ENCODE results near the gene DGCR2. TPM values are rescaled to one million over a fixed set of nuclear protein-coding genes. Genes with fewer than 3 reads are reported as not detected.
A peak's percentile ranks its signal among the peaks of the same experiment; 100 is the strongest.
"Not testable (repeated sequence)": the region's sequence is repeated elsewhere in the genome, so short reads cannot be mapped to it uniquely, and the experiment has no call there.

DGCR2 gene
- total and polyA plus RNA-seq, 10 donors = 9.5 to 60.7 (median 49.3) TPM

DNA sequence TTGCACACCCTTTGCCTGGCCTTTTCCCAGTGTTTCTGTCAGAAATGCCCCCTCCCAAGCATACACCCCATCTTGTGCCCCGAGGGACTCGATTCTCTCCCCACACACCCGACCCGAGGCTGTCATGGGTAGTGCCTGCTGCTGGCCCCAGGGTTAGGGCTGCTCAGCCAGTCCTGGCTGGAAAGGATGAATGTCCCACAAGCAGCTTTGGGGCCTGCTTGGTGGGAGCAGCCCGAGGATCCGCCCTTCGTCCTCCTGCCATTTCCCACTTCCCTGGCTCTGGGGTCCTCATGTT lies 131.1 kb downstream of the DGCR2 start:
- DNase-seq = no peak
- H3K4me3 ChIP-seq = no peak overlapping the region
- no peak overlapping the region for H3K27ac ChIP-seq
- intact Hi-C loops (cut with DNase I; ENCODE audit: low total_unique reads) = no loop called here
- TF ChIP-seq POLR2AphosphoS5 (IDR thresholded peaks at IDR 0.05) = no peak
- TF ChIP-seq POLR2A (IDR thresholded peaks at IDR 0.05) = no peak
- TF ChIP-seq CTCF (IDR thresholded peaks at IDR 0.05 in 8 of 11, conservative IDR thresholded peaks at IDR 0.05 in 3 of 11) = no peak
- peaks cover 0 to 44% (median 0%) of the 10 kb centered on the region in 7 donors for H3K27me3 ChIP-seq (replicated peaks in 1 of 7)
- 89 to 92% (median 90%) methylated on average over 7 of the region's 7 CpGs for WGBS, 5 donors
- no peaks in the 10 kb centered on the region for H3K4me1 ChIP-seq
- H3K36me3 ChIP-seq = no peaks in the 10 kb centered on the region
- no peaks in the 10 kb centered on the region for H3K9me3 ChIP-seq

- H3K4me1 ChIP-seq = no peaks in the 10 kb centered on the region
- no peak for DNase-seq
- no peaks in the 10 kb centered on the region for H3K9me3 ChIP-seq
- H3K27ac ChIP-seq = no peak overlapping the region
- WGBS, 5 donors = 88 to 93% (median 91%) methylated on average over 19 to 23 of the region's 23 CpGs
- H3K4me3 ChIP-seq = no peak overlapping the region
- no peaks in the 10 kb centered on the region for H3K36me3 ChIP-seq
- H3K27me3 ChIP-seq (replicated peaks in 1 of 7) = peaks cover 0 to 43% (median 0%) of the 10 kb centered on the region in 7 donors
- TF ChIP-seq CTCF (IDR thresholded peaks at IDR 0.05 in 8 of 11, conservative IDR thresholded peaks at IDR 0.05 in 3 of 11) = no peak
- TF ChIP-seq POLR2AphosphoS5 (IDR thresholded peaks at IDR 0.05) = no peak
- no peak for TF ChIP-seq POLR2A (IDR thresholded peaks at IDR 0.05)
- intact Hi-C loops (cut with DNase I; ENCODE audit: low total_unique reads) = no loop called here
Observed at GRCh38 chr22:18990355-18991137, 131.7 kb downstream of the DGCR2 start.

DNA sequence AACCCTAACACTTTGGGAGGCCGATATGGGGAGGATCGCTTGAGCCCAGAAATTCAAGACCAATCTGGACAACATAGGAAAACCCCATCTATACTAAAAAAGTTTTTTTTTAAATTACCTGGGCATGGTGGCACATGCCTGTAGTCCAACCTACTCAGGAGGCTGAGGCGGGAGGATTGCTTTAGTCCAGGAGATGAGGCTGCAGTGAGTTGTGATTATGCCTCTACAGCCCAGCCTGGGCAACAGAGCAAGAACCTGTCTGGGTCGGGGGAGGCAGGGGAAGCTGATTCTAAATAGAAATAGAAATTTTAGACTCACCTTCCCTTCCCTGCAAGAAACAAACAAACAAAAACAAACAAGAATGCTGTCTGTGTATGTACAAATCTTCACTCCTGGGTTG lies 133.3 kb downstream of the DGCR2 start:
- DNase-seq = no peak
- no peak for TF ChIP-seq POLR2A (IDR thresholded peaks at IDR 0.05)
- no peak for TF ChIP-seq CTCF (IDR thresholded peaks at IDR 0.05 in 8 of 11, conservative IDR thresholded peaks at IDR 0.05 in 3 of 11)
- no peak for TF ChIP-seq POLR2AphosphoS5 (IDR thresholded peaks at IDR 0.05)
- H3K27me3 ChIP-seq (replicated peaks in 1 of 7) = peaks cover 0 to 28% (median 0%) of the 10 kb centered on the region in 7 donors
- no peaks in the 10 kb centered on the region for H3K9me3 ChIP-seq
- no peak overlapping the region for H3K4me3 ChIP-seq
- H3K4me1 ChIP-seq = no peaks in the 10 kb centered on the region
- H3K27ac ChIP-seq = no peak overlapping the region
- intact Hi-C loops (cut with DNase I; ENCODE audit: low total_unique reads) = no loop called here
- WGBS, 5 donors = 87 to 95% (median 93%) methylated on average over 4 of the region's 4 CpGs
- no peaks in the 10 kb centered on the region for H3K36me3 ChIP-seq

- Histone ChIP-seq H3K4me3 (no peak overlapping the region), H3K27me3 (replicated peaks in 1 of 7) (peaks cover 0 to 17% (median 0%) of the 10 kb centered on the region in 7 donors), H3K27ac (no peak overlapping the region), H3K4me1 (no peaks in the 10 kb centered on the region), H3K9me3 (no peaks in the 10 kb centered on the region), H3K36me3 (no peaks in the 10 kb centered on the region)
- 34 to 49% (median 44%) methylated on average over 13 of the region's 13 CpGs for WGBS, 5 donors
- no peak for DNase-seq
- intact Hi-C loops (cut with DNase I; ENCODE audit: low total_unique reads) = no loop called here
- TF ChIP-seq CTCF (IDR thresholded peaks at IDR 0.05 in 8 of 11, conservative IDR thresholded peaks at IDR 0.05 in 3 of 11) (peak in 4 of 11 experiments; percentile 18 to 56 (median 20)), POLR2A (IDR thresholded peaks at IDR 0.05) (no peak)
Observed at GRCh38 chr22:18987765-18988164, 134.4 kb downstream of the DGCR2 start.

- H3K4me3 ChIP-seq; intact Hi-C loops (cut with DNase I; ENCODE audit: low total_unique reads); H3K4me1 ChIP-seq; H3K9me3 ChIP-seq; H3K36me3 ChIP-seq; DNase-seq; H3K27ac ChIP-seq: not testable (repeated sequence)
- 62 to 80% (median 78%) methylated on average over 5 of the region's 5 CpGs for WGBS, 5 donors
- peaks cover 0 to 12% (median 0%) of the 10 kb centered on the region in 7 donors for H3K27me3 ChIP-seq (replicated peaks in 1 of 7)
Observed at GRCh38 chr22:18987114-18987513, 135.1 kb downstream of the DGCR2 start.

Measured in spleen (tissue), 11 donors.